LoVo (cell line): ENCODE results near the gene ADGRD2.
"Not testable (repeated sequence)": the region's sequence is repeated elsewhere in the genome, so short reads cannot be mapped to it uniquely, and the experiment has no call there.

Experiments used
- DNase-seq: peaks from one replicate; pipeline ENCODE4 v3.0.0-alpha.2; 2016; ENCODE audit warnings: low spot score

Gene ADGRD2, protein sequence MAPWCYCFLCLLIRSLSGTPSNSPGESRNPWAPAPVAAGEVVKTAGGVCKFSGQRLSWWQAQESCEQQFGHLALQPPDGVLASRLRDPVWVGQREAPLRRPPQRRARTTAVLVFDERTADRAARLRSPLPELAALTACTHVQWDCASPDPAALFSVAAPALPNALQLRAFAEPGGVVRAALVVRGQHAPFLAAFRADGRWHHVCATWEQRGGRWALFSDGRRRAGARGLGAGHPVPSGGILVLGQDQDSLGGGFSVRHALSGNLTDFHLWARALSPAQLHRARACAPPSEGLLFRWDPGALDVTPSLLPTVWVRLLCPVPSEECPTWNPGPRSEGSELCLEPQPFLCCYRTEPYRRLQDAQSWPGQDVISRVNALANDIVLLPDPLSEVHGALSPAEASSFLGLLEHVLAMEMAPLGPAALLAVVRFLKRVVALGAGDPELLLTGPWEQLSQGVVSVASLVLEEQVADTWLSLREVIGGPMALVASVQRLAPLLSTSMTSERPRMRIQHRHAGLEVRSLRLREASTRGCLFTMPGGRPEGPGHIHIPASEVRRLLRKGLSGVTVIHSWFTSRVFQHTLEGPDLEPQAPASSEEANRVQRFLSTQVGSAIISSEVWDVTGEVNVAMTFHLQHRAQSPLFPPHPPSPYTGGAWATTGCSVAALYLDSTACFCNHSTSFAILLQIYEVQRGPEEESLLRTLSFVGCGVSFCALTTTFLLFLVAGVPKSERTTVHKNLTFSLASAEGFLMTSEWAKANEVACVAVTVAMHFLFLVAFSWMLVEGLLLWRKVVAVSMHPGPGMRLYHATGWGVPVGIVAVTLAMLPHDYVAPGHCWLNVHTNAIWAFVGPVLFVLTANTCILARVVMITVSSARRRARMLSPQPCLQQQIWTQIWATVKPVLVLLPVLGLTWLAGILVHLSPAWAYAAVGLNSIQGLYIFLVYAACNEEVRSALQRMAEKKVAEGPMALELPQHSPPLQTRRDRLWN

DNA sequence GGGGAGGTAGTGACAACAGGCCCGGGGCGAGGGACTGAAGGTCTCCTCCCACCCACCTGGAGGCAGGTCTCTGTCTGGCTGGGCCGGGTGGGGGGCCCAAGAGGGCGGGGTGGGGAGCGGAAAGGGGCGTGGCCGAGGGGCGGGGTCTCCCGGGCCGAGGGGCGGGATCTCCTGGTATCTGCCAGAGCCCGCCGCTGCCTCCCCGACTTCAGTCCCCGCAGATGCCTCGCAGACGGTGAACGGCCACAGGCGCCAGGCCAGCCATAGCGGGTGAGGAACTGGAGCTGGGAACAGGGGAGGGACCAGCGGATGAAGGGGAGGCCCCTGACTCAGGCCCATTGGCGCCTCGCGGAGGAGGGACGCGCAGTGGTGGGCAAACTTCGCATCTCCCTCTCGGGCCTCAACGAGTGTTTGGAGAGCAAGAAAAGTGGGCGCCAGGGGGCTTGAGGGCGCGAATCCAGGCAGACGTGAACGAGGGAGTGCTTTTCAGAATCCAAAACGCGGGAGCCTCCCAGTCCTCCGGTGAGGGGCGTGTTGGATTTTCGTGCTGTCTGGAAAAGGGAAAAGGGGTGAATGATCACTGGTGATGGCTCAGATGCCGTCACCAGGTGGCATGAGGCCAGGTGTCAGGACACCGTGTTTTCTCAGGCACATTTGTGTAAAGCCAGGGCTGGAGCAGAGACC, at the start of gene ADGRD2:
ADGRD2 (plus strand) TSS at position 211 of the 684 bp plus-strand sequence. CDS start 1,216 bp downstream, outside the sequence.
- no peak for DNase-seq

DNA sequence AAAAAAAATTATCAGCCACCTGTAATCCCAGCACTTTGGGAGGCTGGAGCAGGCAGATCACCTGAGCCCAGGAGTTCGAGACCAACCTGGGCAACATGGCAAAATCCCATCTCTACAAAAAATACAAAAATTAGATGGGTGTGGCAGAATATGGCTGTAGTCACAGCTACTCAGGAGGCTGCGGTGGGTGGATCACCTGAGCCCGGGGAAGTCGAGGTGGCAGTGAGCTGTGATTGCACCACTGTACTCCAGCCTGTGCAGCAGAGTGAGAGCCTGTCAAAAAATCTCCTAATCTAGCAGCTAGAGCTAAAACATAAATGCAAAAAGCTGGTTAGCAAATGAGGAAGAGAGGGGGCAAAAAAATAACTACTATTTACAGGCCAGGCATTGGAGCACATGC, 47.0 kb upstream of the ADGRD2 start:
- DNase-seq = no peak

DNA sequence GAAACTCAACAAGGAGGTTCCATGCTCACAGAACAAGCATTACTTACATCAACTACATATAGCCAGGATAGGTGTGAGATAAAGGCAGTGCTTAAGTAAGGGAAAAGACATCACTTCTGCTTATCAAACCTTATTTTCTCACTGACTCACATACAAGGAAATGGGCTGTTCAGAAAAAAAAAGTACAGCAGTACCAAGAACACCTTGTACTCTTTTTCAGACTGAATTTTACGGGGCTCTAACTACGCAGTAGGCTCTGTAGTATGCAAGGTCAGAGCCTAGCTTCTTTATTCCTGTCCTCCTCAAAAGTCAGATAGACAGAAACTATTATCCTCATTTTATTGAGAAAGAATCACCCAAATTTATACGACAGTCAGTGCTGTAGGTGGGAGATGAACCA, 40.8 kb upstream of the ADGRD2 start:
- no peak for DNase-seq

DNA sequence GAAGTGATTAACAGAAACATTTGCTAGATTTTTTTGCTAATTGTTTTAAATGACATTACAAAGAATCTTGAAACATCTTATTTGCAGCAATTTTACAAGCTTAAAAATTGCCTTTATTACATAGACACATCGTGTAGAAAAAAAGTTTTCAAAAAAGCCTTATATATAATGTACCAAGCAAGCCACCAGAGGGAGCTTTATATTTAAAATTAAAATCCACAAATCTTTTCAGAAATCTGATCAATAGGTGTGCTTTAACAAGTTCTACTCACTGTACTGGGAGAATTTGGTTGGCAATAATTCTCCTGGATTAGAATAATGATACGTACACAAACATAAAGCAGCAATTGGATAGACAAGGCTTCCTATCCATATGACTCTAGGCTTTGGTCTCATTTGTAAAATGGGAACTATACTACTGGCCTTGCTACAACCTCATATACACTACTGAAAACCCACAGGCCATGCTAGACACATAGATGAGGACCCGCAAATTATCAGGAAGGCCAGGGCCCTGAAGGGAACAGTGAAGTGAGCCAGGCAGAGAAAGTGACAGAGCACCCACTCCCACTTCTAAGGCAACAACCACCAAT, 39.8 kb upstream of the ADGRD2 start:
- DNase-seq = no peak

DNA sequence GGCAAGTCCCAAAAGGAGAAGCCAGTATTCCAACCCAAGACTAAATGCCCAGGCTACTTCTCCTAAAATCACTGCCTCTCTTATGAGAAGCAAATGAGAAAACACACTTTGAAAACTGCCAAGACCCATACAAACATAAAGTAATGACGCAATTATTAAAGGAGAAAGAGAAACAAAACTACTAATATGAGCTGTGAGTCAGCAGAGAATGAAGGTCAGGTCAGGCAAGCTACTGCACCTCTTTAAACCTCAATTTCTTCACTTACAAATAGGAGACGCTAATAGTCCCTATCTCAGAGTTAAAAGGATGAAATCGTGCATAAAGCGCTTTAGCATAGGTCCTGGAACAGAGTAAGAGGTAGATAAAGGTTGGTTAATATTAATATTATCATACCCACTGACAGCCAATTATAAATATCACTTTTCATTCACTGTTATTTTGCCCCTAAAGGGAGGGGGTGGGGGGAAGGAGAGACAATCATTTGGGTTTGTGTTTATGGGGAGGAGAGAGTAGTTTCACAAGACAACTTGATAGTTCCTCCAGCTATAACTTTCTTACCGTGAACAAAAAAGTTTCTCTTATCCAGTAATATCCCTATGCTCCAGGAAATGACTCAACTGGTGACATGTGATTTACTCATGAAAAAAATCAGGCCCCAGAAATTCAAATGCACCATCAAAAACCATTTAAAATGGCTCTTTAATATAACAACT, 38.6 kb upstream of the ADGRD2 start:
- no peak for DNase-seq

DNA sequence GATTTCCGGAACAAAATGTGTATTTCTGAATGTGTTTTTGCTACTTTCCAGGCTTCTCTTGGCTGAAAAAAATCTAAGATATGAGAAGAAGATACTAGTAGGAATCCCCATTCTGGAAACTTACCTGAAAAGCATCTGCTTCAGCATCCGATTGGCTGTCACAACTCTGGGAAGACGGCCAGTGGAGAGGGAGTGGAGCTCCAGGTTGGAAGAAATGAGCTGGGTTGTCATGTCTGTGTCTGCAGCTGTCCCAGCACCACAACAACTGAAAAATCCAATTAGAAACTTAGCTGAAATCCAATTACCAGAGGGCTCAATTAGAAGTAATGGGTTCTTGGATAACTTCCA, 38.0 kb upstream of the ADGRD2 start:
- DNase-seq = no peak

DNA sequence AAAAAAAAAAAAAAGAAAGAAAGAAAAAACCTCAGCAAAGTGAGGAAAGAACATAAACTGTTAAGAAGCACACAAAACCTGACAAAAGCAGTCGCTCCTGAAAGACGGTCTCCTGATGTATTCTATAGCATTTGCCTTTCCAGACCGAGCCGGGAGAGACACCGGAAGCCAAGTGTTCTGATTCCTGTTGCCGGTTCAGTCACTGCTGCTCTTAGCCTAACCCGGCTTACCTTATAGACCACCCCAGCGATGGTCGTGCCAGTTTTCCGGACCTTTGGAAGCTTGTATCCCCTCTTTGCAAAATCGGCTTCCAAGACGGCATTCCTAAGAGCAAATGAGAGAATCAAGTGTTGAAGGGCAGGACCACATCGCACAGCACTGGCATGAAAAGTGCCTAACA, 35.6 kb upstream of the ADGRD2 start:
- no peak for DNase-seq

DNA sequence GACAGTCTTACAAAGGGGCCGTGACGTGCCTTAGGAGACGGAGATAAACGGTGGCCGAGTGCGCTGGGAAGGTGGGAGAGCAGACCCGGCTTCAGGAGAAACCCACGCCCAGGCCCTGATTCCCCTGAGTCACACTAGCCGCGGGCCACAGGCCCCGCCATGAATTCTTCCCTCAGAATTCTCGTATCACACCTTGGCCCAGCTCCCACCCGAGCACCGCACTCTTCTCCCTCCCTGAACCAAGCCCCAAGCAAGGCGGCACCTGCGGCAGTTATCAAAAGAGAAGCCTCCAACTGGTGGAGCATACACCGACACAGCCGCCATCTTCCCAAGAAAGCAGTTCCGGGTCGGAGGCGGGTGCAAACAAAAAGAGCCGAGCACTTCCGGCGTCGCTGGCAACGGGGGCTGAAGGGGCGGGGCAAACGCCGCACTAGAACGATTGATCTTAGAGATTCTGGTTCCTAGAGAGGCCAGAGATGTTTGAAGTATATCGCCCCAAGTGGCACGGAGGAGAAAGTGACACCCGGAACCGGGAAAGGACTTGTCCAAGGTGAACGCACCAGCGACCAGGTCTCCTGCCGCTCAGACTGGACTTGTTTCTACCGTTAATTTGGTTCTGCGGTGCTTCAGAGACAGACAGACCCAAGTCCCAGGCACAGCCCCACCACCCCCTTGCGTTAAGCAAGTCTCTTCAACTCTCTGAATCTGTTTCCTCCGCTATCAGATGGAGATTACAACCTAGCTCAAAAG, 35.0 kb upstream of the ADGRD2 start, which contains the start of gene PSMB7:
PSMB7 (minus strand) TSS at position 341 of the 750 bp plus-strand sequence; CDS start at position 324, 17 bp downstream.
- peak; percentile 99 for DNase-seq

DNA sequence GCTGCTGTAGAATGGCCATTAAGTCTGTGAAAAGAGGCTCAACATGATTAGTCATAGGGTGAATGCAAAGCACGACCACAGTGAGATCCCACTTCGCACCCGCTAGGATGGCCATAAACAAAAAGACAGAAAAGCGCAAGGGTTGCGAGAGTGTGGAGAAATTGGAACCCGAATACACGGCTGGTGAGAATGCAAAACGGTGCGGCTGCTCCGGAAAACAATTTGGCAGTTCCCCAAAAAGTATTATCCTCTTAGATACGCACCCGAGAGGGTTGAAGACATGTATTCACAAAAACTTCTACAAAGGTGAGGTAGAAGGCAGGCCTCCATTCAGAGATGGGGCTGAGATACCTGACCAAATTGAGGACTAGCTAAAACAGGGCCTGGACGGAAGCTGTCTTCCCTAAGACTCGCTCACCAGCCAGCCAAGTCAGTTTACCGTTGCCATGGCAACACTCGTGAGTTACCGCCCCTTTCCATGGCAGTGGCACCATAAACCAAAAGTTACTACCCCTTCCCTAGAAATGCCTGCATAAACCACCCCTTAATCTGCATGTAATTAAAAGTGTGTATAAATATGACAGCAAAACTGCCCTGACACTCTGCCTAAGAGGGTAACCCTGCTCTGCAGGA, 34.3 kb upstream of the ADGRD2 start:
- no peak for DNase-seq

DNA sequence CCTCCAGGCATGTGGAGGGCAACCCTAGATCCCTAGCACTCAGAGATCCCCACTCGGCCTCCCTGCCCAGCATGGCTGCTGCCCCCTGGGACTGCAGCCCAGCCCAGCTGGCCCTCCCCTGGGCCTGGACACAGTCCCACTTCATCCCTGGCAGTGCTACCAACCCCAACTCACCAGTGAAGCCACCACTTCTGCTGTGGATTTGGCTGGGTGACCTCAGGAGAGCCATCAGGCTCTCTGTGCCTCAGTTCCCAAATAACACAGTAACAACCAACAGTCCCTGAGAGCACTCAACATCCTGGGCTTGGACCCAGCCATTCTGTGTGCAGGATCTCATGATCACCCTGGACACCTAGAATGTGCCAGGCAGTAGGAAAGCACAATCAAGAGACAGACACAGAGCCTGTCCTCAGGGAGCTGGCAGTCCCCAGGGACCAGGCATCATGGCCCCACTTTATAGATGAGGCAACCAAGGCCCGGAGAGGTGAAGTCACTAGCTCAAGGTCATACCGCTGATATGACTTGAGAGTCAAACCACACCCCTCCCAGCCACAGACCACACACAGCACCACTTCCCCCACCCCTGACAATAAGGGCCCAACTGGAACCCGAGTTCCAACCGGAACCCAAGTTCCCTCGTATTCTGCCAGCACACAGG, 30.3 kb upstream of the ADGRD2 start:
- no peak for DNase-seq

DNA sequence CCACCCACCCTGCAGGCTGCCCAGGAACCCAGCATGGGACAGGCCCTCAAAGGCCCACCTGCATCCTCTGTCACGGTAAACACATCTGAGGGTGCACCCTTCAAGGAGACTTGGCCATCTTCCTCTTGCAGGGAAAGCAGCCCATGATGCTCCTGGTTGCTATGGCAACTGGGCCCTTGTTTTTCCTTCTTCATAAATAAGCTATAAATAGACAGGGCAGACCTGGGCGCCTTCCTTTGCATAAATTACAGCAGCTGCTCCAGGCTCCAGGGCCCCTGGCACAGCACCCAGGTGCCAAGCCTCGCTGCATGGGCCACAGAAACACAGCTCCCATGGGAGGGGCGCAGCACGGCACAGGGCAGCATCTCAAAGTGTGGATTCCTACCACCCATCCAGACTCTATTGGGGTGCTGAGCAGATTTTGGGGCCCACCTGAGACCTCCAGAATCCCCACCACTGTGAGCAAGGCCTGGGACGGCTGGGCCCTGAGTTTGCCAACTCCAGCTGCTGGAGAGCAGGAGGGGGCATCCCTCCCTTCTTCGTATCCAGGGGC, 29.2 kb upstream of the ADGRD2 start:
- no peak for DNase-seq

DNA sequence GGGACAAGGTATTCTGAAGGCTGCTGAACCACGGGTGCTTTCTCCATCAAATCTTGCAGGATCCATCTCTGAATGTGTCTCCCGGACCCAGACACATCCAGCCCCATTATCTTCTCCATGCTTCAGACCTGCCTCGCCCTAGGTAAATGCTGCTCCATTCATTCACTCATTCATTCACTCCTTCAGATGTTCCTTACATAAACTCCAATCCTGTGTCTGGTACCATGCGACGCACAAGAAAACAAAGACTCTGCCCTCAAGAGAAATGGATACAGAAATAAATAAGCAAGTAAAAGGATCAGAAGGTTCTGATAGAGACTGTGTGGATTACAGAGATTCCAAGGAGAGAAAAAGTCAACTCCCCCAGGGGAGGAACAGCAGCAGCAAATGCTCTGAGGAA, 27.1 kb upstream of the ADGRD2 start:
- no peak for DNase-seq

DNA sequence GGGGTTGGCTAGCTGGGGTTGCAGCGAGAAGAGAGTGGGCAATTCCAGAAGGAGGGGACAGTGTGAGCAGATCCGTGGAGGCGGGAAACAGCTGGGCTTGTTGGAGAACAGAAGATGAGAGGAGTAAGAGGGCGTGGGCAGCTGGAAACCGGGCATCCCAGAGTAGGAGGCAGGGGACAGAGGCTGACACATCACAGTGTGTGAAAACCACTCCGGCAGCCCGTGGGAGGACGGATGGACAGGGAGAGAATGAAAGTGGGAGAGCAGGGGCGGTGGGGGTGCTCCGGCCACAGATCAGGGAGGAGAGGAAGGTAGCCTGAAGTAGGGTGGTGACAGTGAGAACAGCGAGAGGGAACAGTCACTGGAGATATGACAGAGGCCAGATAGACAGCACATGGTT, 26.7 kb upstream of the ADGRD2 start:
- DNase-seq = no peak

DNA sequence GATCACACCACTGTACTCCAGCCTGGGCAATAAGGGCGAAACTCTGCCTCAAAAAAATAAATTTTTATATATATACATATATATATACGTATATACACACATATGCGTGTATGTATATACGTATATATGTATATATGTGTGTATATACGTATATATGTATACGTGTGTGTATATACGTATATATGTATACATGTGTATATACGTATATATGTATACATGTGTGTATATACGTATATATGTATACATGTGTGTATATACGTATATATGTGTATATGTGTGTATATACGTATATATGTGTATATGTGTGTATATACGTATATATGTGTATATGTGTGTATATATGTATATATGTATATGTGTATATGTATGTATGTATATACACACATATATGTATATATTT, 24.5 kb upstream of the ADGRD2 start:
- not testable (repeated sequence) for DNase-seq

DNA sequence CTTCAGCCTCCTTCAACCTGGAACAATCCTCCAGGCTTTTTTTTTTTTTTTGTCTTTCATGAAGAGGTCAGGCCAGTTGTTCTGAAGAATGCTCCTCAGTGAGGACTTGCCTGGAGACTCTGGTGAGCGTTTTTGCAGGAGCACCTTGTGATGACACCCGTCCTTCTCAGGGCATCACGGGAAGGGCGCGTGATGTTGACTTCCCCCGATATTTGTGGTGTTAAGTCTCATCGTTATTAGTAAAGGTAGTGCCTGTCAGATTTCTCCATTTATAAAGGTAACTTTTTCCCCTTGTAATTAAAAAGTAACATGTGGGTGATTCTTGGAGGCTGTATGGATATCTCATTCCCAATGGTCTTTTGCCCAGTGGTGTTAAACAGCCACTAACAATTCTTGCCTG, 23.9 kb upstream of the ADGRD2 start:
- DNase-seq = no peak

DNA sequence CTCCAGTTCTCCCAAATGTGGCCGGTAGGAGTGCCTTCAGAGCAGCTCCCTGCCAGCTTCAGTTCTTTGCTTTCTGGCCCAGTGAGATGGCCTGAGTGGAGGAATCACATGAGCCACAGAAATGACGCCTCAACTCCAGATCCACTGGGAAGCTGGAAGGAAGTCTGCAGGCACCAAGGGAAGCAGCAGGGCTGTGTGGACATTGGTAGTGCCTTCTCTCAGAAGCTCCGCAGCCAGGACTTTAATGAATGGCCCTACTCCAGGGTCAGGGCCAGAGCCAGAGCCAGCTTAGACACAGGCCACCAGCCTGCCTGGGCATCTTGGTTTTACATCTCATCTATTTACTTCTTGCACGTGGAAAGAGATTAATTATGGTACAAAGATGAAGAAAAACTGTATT, 23.0 kb upstream of the ADGRD2 start:
- no peak for DNase-seq

DNA sequence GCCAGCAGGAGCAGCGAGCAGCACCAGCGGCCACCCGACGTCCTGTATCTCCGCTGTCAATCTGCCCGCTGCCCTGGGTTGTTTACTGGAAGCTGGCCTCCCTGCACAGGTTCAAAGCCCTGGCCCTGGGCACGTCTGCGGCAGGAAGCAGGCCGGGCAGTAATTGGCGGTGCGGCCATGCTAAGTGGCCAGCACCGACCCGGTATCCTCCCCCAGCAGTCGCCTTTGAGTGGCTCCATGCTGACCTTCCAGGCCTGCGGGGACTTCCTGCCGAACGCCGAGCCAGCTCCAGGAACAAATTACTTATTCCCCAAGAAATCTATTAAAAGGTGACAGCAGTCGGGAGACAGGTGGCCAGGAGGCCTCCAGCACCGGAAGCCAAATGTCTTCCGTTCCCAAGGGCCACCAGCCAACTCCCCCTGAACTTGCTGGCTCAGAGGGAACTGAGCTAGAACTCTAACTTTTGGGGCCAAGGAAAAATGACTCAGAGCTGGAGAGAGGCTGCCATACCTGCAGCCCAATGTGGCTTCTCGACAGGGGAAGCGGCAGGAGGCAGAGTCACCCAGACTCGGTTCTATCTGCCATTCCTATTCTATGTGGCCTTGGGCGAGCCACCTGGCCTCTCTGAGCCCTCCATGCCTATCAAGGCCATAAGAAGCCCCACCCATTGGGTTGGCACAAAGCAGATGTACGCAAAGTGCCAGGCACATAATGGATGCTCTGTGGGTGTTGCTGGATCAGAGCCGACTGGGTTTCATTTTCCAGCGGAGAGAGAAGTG, 21.3 kb upstream of the ADGRD2 start:
- no peak for DNase-seq

DNA sequence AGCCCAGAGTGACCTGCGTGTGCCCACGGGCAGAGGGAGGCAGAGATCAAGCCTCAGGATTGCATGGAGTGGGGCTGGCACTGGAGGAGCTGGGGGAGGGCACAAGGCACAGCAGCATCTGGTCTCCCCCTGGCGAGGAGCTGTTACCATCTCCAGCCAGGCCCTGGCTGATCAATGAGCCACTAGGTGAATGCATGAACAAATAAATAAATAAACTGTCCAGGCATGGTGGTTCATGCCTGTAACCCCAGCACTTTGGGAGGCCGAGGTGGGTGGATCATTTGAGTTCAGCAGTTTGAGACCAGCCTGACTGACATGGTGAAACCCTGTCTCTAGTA, 20.8 kb upstream of the ADGRD2 start:
- DNase-seq = no peak

DNA sequence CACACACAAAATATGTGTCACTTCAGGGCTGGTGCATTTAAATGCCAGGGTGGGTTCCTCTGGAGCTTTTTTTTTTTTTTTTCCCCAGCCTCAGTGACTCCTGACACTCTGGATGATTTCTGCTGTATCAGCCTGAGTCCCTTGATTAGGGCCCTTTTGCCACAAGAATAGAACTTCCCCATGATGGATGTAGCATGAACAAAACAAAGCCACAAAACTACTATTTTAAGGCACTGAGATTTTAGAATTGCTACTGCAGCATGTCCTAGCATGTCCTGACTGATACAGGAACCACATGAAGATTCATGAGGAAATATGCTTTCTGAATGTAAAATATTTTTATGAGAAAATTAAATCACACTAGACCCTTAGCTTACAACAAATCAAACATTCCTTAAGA, 13.9 kb upstream of the ADGRD2 start:
- DNase-seq = no peak
